HEK293T (cell line): Measurements from ENCODE around the gene PLAGL2.
"Not testable (repeated sequence)": the region's sequence is repeated elsewhere in the genome, so short reads cannot be mapped to it uniquely, and the experiment has no call there.

Experiments used
- CTCF ChIA-PET: fragments of 350-600 bp; formaldehyde crosslinking; extraction: SDS; loops from one replicate; lab custom pipeline; 2021; ENCODE audit warnings: antibody characterized with exemption, inconsistent platforms; lab: Yijun Ruan, JAX
- POLR2A ChIA-PET: fragments of 350-600 bp; formaldehyde crosslinking; extraction: SDS; loops from one replicate; lab custom pipeline; 2020; ENCODE audit warnings: antibody characterized with exemption, inconsistent platforms; lab: Yijun Ruan, JAX
- DNase-seq: peaks from one replicate; pipeline ENCODE4 v3.0.0; 2012; ENCODE audit warnings: mixed read lengths; ENCODE audit errors: extremely low spot score
- ARNT ChIP-seq: fragments of 450-650 bp; IDR thresholded peaks from 2 replicates; pipeline ENCODE4 v1.6.1; 2017; ENCODE audit warnings: mild to moderate bottlenecking
- BHLHE40 ChIP-seq: fragments of 450-650 bp; IDR thresholded peaks from 2 replicates; pipeline ENCODE4 v1.6.1; 2016; ENCODE audit warnings: mild to moderate bottlenecking, moderate library complexity, borderline replicate concordance
- CTBP1 ChIP-seq: fragments of 450-650 bp; IDR thresholded peaks from 2 replicates; pipeline ENCODE4 v1.6.1; 2016; ENCODE audit warnings: borderline replicate concordance
- ELF4 ChIP-seq: fragments of 450-650 bp; IDR thresholded peaks from 2 replicates; pipeline ENCODE4 v1.6.1; 2017; ENCODE audit warnings: antibody characterized with exemption
- FOXA1 ChIP-seq: fragments of 450-650 bp; IDR thresholded peaks from 2 replicates; pipeline ENCODE4 v1.6.1; 2016; ENCODE audit warnings: mild to moderate bottlenecking
- FOXK2 ChIP-seq: fragments of 450-650 bp; IDR thresholded peaks from 2 replicates; pipeline ENCODE4 v1.6.1; 2016; ENCODE audit warnings: mild to moderate bottlenecking
- FOXM1 ChIP-seq: fragments of 450-650 bp; IDR thresholded peaks from 2 replicates; pipeline ENCODE4 v1.6.1; 2017; ENCODE audit warnings: mild to moderate bottlenecking, borderline replicate concordance
- HDGF ChIP-seq: fragments of 450-650 bp; IDR thresholded peaks from 2 replicates; pipeline ENCODE4 v1.6.1; 2017; ENCODE audit warnings: antibody characterized with exemption, borderline replicate concordance
- L3MBTL2 ChIP-seq: fragments of 450-650 bp; conservative IDR thresholded peaks from 2 replicates; pipeline ENCODE4 v1.6.1; 2016; ENCODE audit warnings: mild to moderate bottlenecking
- LEF1 ChIP-seq: fragments of 450-650 bp; IDR thresholded peaks from 2 replicates; pipeline ENCODE4 v1.6.1; 2017; ENCODE audit warnings: mild to moderate bottlenecking, borderline replicate concordance
- NFRKB ChIP-seq: fragments of 450-650 bp; IDR thresholded peaks from 2 replicates; pipeline ENCODE4 v1.6.1; 2016; ENCODE audit warnings: mild to moderate bottlenecking, moderate library complexity
- SP1 ChIP-seq: fragments of 450-650 bp; IDR thresholded peaks from 2 replicates; pipeline ENCODE4 v1.6.1; 2017
- SUZ12 ChIP-seq: fragments of 450-650 bp; IDR thresholded peaks from 2 replicates; pipeline ENCODE4 v1.6.1; 2016; ENCODE audit warnings: mild to moderate bottlenecking
- TARDBP ChIP-seq: fragments of 450-650 bp; IDR thresholded peaks from 2 replicates; pipeline ENCODE4 v1.6.1; 2016
- ZNF384 ChIP-seq: fragments of 450-650 bp; IDR thresholded peaks from 2 replicates; pipeline ENCODE4 v1.6.1; 2016
- TF ChIP-seq, protein P1 (sequence below): fragments of 450-650 bp; IDR thresholded peaks from 2 replicates; pipeline ENCODE4 v1.6.1; 2016

PLAGL2 gene

GRCh38 chr20:32195581-32195980 is 12.0 kb downstream of the PLAGL2 start:
- ChIA-PET CTCF (no interaction called here), POLR2A (no interaction called here)
- no peak for TF ChIP-seq BHLHE40
- no peak for TF ChIP-seq ZNF384
- TF ChIP-seq ELF4, result no peak
- TF ChIP-seq, protein P1, sequence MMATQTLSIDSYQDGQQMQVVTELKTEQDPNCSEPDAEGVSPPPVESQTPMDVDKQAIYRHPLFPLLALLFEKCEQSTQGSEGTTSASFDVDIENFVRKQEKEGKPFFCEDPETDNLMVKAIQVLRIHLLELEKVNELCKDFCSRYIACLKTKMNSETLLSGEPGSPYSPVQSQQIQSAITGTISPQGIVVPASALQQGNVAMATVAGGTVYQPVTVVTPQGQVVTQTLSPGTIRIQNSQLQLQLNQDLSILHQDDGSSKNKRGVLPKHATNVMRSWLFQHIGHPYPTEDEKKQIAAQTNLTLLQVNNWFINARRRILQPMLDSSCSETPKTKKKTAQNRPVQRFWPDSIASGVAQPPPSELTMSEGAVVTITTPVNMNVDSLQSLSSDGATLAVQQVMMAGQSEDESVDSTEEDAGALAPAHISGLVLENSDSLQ, result no peak
- TF ChIP-seq FOXK2, result no peak
- no peak for TF ChIP-seq L3MBTL2
- DNase-seq, result no peak

GRCh38 chr20:32193996-32194395 is 13.5 kb downstream of the PLAGL2 start:
- ChIA-PET CTCF (no interaction called here), POLR2A (no interaction called here)
- no peak for DNase-seq
- no peak for TF ChIP-seq FOXA1
- TF ChIP-seq CTBP1, result no peak
- TF ChIP-seq TARDBP, result no peak
- no peak for TF ChIP-seq LEF1
- TF ChIP-seq BHLHE40, result no peak
- no peak for TF ChIP-seq HDGF
- TF ChIP-seq ELF4, result no peak
- TF ChIP-seq SUZ12, result no peak
- no peak for TF ChIP-seq NFRKB

- POLR2A ChIA-PET, DNase-seq, CTCF ChIA-PET: not testable (repeated sequence)
Observed at GRCh38 chr20:32193336-32193735, 14.2 kb downstream of the PLAGL2 start.

GRCh38 chr20:32192698-32193097 is 14.8 kb downstream of the PLAGL2 start:
- TF ChIP-seq CTBP1 (no peak), LEF1 (no peak), FOXA1 (no peak), SUZ12 (no peak), BHLHE40 (no peak), L3MBTL2 (no peak), NFRKB (no peak)
- no peak for DNase-seq
- ChIA-PET POLR2A (no interaction called here), CTCF (no interaction called here)

GRCh38 chr20:32191873-32192272 is 15.7 kb downstream of the PLAGL2 start:
- no peak for TF ChIP-seq HDGF
- no peak for TF ChIP-seq FOXK2
- TF ChIP-seq NFRKB, result no peak
- DNase-seq, result no peak
- POLR2A ChIA-PET, result no interaction called here
- CTCF ChIA-PET, result interaction anchor here (0.6 kb wide), 1 partner anchor 475 kb away, joined by 3 read pairs; no protein-coding TSS in a partner anchor

- ChIA-PET POLR2A (no interaction called here), CTCF (interaction anchor here (0.6 kb wide), 1 partner anchor 476 kb away, joined by 3 read pairs; no protein-coding TSS in a partner anchor)
- no peak for DNase-seq
- no peak for TF ChIP-seq FOXM1
- TF ChIP-seq ELF4, result no peak
- TF ChIP-seq CTBP1, result no peak
- TF ChIP-seq FOXK2, result no peak
- TF ChIP-seq TARDBP, result no peak
- TF ChIP-seq LEF1, result no peak
- no peak for TF ChIP-seq ZNF384
Observed at GRCh38 chr20:32191422-32191821, 16.1 kb downstream of the PLAGL2 start.

DNA sequence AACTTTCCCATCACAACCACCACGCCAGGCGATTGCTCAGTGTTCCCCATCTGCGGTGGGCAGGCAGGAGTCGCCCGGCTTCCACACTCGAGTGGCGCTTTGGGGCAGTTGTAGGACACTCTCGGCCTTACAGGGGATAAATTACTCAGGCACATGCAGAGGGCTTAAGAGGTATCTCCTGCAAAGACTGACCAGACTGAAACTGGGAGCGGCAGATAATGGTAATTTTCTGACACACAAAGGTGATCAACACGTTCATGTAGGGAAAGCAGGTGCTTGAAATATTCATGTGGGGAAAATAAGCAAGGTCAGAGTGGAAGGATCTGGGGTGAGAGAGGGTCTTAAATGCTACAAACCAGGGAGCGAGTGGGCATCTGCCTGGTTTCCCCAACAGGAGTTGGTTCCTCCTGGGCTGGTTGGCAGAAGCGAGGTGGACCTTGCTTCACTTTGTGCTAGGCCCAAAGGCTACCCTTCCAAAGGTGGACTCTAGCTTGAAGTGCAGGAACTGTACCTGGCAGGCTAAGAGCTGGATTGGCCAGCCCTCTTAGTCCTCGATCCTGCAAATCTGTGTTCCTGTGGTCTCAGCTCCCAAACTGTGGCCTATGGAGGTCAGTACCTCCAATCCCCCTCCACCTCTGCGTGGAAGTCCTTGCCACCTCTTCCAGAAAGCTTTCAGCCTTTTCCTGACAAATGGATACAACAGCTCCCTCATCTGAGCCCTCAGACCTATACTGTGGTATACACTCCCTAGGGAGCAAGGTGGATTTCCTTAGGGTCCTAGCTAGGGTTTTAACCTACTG is 16.7 kb downstream of the PLAGL2 start:
- no peak for DNase-seq
- CTCF ChIA-PET, result no interaction called here
- TF ChIP-seq SP1, result no peak
- no peak for TF ChIP-seq ZNF384
- TF ChIP-seq FOXK2, result no peak
- no peak for TF ChIP-seq L3MBTL2
- no peak for TF ChIP-seq NFRKB
- TF ChIP-seq, protein P1, result no peak
- no peak for TF ChIP-seq ELF4
- no peak for TF ChIP-seq CTBP1
- TF ChIP-seq HDGF, result no peak
- no peak for TF ChIP-seq TARDBP
- no peak for TF ChIP-seq ARNT
- TF ChIP-seq LEF1, result no peak
- POLR2A ChIA-PET, result interaction anchor here (0.6 kb wide), 1 partner anchor 460 kb away, joined by 3 read pairs; no protein-coding TSS in a partner anchor
